ENCODE measurements around the gene BTBD10.

DNA sequence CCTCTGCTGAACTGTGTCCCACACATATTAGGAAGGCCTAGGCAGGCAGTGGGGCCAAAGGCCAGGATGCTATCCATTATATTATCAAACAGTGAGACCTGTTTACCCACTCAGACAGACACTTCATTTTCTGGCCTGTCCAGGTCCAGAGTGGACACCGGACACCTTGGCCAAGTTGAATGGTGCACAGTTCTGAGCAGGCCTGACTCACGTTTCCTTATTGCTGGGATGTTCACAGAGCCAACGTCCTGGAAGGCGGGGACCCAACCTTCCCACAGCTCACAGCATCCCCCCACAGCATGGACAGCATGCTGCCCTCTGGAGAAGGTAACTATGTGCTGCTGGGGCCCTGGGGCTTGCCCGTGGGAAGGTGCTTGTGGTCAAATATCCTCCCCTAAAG lies 86.6 kb downstream of the BTBD10 start:
- TF ChIP-seq, protein P1, sequence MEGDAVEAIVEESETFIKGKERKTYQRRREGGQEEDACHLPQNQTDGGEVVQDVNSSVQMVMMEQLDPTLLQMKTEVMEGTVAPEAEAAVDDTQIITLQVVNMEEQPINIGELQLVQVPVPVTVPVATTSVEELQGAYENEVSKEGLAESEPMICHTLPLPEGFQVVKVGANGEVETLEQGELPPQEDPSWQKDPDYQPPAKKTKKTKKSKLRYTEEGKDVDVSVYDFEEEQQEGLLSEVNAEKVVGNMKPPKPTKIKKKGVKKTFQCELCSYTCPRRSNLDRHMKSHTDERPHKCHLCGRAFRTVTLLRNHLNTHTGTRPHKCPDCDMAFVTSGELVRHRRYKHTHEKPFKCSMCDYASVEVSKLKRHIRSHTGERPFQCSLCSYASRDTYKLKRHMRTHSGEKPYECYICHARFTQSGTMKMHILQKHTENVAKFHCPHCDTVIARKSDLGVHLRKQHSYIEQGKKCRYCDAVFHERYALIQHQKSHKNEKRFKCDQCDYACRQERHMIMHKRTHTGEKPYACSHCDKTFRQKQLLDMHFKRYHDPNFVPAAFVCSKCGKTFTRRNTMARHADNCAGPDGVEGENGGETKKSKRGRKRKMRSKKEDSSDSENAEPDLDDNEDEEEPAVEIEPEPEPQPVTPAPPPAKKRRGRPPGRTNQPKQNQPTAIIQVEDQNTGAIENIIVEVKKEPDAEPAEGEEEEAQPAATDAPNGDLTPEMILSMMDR (IDR thresholded peaks at IDR 0.05) = no peak
- no peak for TF ChIP-seq POLR2A (IDR thresholded peaks at IDR 0.05)
